ENCODE data around the gene BLVRA.
A peak's percentile ranks its signal among the peaks of the same experiment; 100 is the strongest.
"Not testable (repeated sequence)": the region's sequence is repeated elsewhere in the genome, so short reads cannot be mapped to it uniquely, and the experiment has no call there.

Gene BLVRA

GRCh38 chr7:43781726-43782607 is 23.5 kb downstream of the BLVRA start:
- DNase-seq (ENCODE audit: low spot score): no peak
- TF ChIP-seq, protein P1, sequence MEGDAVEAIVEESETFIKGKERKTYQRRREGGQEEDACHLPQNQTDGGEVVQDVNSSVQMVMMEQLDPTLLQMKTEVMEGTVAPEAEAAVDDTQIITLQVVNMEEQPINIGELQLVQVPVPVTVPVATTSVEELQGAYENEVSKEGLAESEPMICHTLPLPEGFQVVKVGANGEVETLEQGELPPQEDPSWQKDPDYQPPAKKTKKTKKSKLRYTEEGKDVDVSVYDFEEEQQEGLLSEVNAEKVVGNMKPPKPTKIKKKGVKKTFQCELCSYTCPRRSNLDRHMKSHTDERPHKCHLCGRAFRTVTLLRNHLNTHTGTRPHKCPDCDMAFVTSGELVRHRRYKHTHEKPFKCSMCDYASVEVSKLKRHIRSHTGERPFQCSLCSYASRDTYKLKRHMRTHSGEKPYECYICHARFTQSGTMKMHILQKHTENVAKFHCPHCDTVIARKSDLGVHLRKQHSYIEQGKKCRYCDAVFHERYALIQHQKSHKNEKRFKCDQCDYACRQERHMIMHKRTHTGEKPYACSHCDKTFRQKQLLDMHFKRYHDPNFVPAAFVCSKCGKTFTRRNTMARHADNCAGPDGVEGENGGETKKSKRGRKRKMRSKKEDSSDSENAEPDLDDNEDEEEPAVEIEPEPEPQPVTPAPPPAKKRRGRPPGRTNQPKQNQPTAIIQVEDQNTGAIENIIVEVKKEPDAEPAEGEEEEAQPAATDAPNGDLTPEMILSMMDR (IDR thresholded peaks at IDR 0.05; ENCODE audit: extremely low read depth, insufficient read depth, missing control alignments): no peak
- in situ Hi-C loops (cut with MboI; ENCODE audit: low pct_unique_long_range_greater_than_20kb, low sequenced_read_pairs, unreplicated experiment): no loop called here

- no peak for DNase-seq (ENCODE audit: low spot score)
- TF ChIP-seq, protein P1 (IDR thresholded peaks at IDR 0.05; ENCODE audit: extremely low read depth, insufficient read depth, missing control alignments): no peak
- in situ Hi-C loops (cut with MboI; ENCODE audit: low pct_unique_long_range_greater_than_20kb, low sequenced_read_pairs, unreplicated experiment): no loop called here
Observed at GRCh38 chr7:43782768-43783555, 24.5 kb downstream of the BLVRA start.

GRCh38 chr7:43784030-43784584 is 25.6 kb downstream of the BLVRA start:
- in situ Hi-C loops (cut with MboI; ENCODE audit: low pct_unique_long_range_greater_than_20kb, low sequenced_read_pairs, unreplicated experiment): no loop called here
- DNase-seq (ENCODE audit: low spot score): no peak
- TF ChIP-seq, protein P1 (IDR thresholded peaks at IDR 0.05; ENCODE audit: extremely low read depth, insufficient read depth, missing control alignments): no peak

DNA sequence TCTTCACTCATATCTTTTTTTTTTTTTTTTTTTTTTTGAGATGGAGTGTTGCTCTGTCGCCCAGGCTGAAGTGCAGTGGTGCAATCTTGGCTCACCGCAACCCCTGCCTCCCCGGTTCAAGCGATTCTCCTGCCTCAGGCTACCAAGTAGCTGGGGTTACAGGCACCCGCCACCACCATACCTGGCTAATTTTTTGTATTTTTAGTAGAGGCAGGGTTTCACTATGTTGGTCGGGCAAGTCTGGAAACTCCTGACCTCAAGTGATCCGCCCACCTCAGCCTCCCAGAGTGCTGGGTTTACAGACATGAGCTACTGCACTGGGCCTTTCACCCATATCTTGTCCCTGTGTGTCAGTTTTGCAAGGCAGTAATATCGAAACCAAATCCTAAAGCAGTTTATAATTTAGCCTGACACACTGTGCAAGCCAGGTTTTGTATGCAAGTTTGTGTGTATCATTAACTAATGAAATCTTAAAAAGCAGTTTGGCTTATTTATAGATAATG is 26.2 kb downstream of the BLVRA start:
- peak; percentile 54 for DNase-seq (ENCODE audit: low spot score)
- in situ Hi-C loops (cut with MboI; ENCODE audit: low pct_unique_long_range_greater_than_20kb, low sequenced_read_pairs, unreplicated experiment): not testable (repeated sequence)

DNA sequence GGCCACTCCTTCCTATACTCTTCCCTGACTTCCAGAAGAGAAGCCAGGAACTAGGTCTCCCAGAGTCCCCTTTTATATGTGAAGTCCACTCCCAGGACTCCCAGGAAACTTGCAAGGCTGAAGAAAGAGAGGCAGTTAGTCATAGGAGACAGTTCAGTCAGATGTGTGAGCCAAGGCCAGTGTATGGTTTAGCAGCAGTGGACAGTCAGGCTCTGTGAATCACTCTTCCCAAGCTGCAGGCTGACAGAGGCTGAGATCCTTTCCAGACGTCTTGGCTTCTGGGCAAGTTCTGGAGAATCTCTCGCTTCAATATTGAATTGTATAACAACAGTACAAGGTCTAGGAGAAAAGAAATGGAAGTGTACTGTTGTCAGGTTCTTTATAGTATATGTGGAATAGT is 26.9 kb downstream of the BLVRA start:
- TF ChIP-seq, protein P1 (IDR thresholded peaks at IDR 0.05; ENCODE audit: extremely low read depth, insufficient read depth, missing control alignments): no peak
- in situ Hi-C loops (cut with MboI; ENCODE audit: low pct_unique_long_range_greater_than_20kb, low sequenced_read_pairs, unreplicated experiment): no loop called here

DNA sequence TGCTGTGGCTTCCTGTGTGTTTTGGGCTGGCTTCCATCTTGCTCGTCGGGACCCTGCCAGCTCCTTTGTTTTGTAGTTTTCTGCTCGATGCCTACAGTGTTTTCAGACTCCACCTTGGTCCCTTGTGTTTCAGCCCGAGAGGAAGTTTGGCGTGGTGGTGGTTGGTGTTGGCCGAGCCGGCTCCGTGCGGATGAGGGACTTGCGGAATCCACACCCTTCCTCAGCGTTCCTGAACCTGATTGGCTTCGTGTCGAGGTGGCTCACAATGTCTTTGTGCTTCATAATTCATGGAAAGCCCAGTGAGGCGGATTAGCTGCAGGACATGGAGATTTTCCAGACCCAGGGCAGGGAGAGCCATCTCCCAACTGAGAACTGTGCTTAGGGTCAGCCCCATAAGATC is 29.3 kb downstream of the BLVRA start:
- no peak for DNase-seq (ENCODE audit: low spot score)
- TF ChIP-seq, protein P1 (IDR thresholded peaks at IDR 0.05; ENCODE audit: extremely low read depth, insufficient read depth, missing control alignments): no peak
- in situ Hi-C loops (cut with MboI; ENCODE audit: low pct_unique_long_range_greater_than_20kb, low sequenced_read_pairs, unreplicated experiment): no loop called here

More for the DNA sequence above, 26.9 kb downstream of the BLVRA start:
- DNase-seq (ENCODE audit: low spot score): no peak

Measured in GM13977 (cell line).